Right lobe of liver (tissue), 6 donors: ENCODE results near the gene ATG2A. TPM values are rescaled to one million over a fixed set of nuclear protein-coding genes. Genes with fewer than 3 reads are reported as not detected.

Experiments used
- ATAC-seq, 4 donors: fragments of 200-7000 bp; cut with Tn5 transposase; one replicate each; pipeline ENCODE4 v1.9.1; 2020; ENCODE audit warnings: mild to moderate bottlenecking in 4 of 4, moderate library complexity in 4 of 4
- DNase-seq, 3 donors: peaks; one replicate each; pipeline ENCODE4 v3.0.0-alpha.2; 2020
- H3K27ac ChIP-seq, 3 donors: fragments of 200-600 bp; one replicate each; pipeline ENCODE4 v1.8.0; 2022
- H3K27me3 ChIP-seq, 2 donors: fragments of 200-600 bp; one replicate each; pipeline ENCODE4 v1.8.0; 2022
- H3K36me3 ChIP-seq, 4 donors: fragments of 200-600 bp; sonication (generic) in 1 of 4; one replicate each; pipeline versions ENCODE4 v1.5.1 to v1.8.0; 2017 to 2022; ENCODE audit warnings: control low read depth in 1 of 4
- H3K4me1 ChIP-seq, 4 donors: fragments of 200-600 bp; sonication (generic) in 1 of 4; one replicate each; pipeline versions ENCODE4 v1.5.1 to v1.8.0; 2017 to 2022; ENCODE audit warnings: control low read depth in 1 of 4
- H3K4me3 ChIP-seq, 3 donors: fragments of 200-600 bp; one replicate each; pipeline ENCODE4 v1.8.0; 2022
- H3K9me3 ChIP-seq, 4 donors: fragments of 200-600 bp; sonication (generic) in 1 of 4; one replicate each; pipeline versions ENCODE4 v1.5.1 to v1.8.0; 2017 to 2022; ENCODE audit warnings: control low read depth in 1 of 4
- POLR2A ChIP-seq: fragments of 450-650 bp; IDR thresholded peaks from one replicate; pipeline ENCODE4 v1.6.1; 2017; ENCODE audit warnings: antibody characterized with exemption, mild to moderate bottlenecking
- WGBS: methylation state at CpG from one replicate; pipeline ENCODE4 v1.1.6; 2018; ENCODE audit warnings: low coverage, low lambda C conversion rate; ENCODE audit not compliant: insufficient coverage; ENCODE audit errors: missing lambda C conversion rate; 5-methylcytosine and 5-hydroxymethylcytosine counted together
- intact Hi-C, 2 donors: fragments of 100-400 bp; cut with DNase I; formaldehyde crosslinking; loops; one replicate each; pipeline versions ENCODE4 v1.11.2 to v1.14.1; 2022
- total RNA-seq, 6 experiments: library from RNA; depleted of rRNA in 2 of 6; stranded (reverse); fragments of >200 nt in 2 of 6; fragmentation: NEBNext Ultra II Directional in 3 of 6; extraction: Animal tissue kit (Norgen Biotek cat#: 25700) in 3 of 6; gene quantifications; one replicate each; pipeline versions ENCODE4 v1.1.0 to v1.2.4, GENCODE V29; 2016 to 2023
- TF ChIP-seq, protein P1 (sequence below), 4 donors: fragments of 200-600 bp in 3 of 4; fragments of 450-650 bp in 1 of 4; IDR thresholded peaks; one replicate each; pipeline versions ENCODE4 v1.5.1 to v1.8.0; 2016 to 2022; ENCODE audit warnings: antibody characterized with exemption in 4 of 4, mild to moderate bottlenecking in 2 of 4
- donor health status: DM: no; HTN: yes; CAD: no.
- donor health status: DM: no; HTN: no; CAD: no.
- donor health status: DM: no; HTN: no; CAD: no.
- donor health status: DM: no; HTN: yes; CAD: no.
- donor health status: DM: no; HTN: yes; CAD: no.

Gene ATG2A
- total RNA-seq, 6 experiments from 2014 or later, result 26.4 to 42.9 (median 32.2) TPM

DNA sequence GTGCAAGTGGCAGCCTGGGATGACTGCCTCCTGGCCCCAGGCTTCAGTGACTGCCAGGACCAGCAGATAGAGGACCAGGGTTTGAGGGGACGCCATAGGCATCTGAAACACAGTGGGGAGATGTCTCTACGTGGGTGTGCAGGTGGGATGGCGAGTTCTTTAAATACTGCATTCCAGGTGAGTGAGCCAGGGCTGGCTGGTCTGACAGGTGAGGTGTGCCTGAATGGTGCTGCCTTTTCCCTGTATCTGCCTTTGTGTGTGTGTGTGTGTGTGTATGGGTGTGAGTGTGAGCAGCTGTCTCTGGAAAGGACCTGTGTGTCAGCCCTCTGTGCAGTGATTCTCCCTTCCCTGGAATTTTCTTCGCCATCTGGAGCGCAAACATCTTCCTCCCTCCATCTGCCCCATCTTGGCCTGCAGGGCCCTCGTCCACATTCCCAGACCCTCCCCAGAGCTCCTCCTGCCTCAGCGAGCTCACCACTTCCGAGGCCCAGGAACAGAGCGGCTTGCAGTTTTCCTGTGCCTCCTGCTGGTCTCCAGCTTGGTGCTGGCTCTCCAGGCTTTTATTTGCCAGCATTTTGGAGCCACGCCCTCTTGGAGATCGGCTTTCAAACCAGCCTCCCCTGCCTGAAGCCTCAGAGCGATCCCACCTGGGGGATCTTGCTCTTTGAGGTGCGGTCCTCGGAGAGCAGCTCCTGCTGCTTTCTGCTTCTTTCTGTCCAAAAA lies 18.5 kb upstream of the ATG2A start, which contains the start of gene GPHA2:
Gene GPHA2 (minus strand): TSS at position 535 of the 723 bp plus-strand sequence. CDS start 433 bp downstream, at position 102.
- Histone ChIP-seq H3K36me3 (peaks cover 0 to 33% (median 6%) of the 10 kb centered on the region in 4 donors), H3K4me1 (no peaks in the 10 kb centered on the region), H3K4me3 (no peak within 1 kb of the TSS), H3K9me3 (no peaks in the 10 kb centered on the region), H3K27ac (no peak within 1 kb of the TSS), H3K27me3 (no peaks in the 10 kb centered on the region)
- WGBS, result 81% methylated on average over 9 of the region's 14 CpGs
- intact Hi-C loops, result no loop called here
- no peak for TF ChIP-seq POLR2A
- TF ChIP-seq, protein P1, sequence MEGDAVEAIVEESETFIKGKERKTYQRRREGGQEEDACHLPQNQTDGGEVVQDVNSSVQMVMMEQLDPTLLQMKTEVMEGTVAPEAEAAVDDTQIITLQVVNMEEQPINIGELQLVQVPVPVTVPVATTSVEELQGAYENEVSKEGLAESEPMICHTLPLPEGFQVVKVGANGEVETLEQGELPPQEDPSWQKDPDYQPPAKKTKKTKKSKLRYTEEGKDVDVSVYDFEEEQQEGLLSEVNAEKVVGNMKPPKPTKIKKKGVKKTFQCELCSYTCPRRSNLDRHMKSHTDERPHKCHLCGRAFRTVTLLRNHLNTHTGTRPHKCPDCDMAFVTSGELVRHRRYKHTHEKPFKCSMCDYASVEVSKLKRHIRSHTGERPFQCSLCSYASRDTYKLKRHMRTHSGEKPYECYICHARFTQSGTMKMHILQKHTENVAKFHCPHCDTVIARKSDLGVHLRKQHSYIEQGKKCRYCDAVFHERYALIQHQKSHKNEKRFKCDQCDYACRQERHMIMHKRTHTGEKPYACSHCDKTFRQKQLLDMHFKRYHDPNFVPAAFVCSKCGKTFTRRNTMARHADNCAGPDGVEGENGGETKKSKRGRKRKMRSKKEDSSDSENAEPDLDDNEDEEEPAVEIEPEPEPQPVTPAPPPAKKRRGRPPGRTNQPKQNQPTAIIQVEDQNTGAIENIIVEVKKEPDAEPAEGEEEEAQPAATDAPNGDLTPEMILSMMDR (IDR thresholded peaks at IDR 0.05), result no peak
- DNase-seq, result no peak
- ATAC-seq, result no peak

DNA sequence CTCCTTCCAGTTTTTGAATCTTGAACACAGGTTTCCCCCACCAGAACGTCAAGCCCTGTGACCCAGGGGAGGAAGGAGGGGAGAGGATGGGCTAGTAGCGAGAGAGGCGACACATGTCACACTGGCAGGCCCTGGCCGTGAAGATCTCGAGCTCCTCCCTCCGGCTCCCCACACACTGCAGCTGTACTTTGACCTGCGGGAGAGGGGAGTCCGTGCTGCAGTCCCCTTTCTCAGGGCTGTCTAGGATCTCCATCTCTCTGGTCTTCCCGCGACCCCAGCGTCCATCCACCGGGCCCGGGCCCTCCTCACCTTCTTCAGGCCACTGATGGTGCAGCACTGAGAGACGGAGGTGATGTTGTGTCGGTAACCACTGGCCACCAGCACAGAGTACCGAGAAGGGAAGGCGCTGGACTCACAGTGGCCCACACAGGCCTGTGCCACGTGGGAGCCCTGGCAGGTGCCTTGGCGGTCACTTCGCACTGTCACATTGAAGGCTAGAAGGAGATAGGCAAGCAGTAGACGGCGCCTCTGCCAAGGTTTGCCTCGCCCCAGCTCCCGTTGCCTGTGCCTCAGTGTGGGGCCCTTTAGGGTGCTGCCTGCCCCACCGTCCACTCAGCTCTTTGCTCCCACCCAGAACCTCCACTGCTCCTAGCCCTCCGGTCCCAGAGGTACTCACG lies 17.8 kb upstream of the ATG2A start:
- intact Hi-C loops, result no loop called here
- ATAC-seq (no peak), DNase-seq (no peak)
- 79% methylated on average over 15 of the region's 27 CpGs for WGBS
- no peak for TF ChIP-seq POLR2A
- TF ChIP-seq, protein P1 (IDR thresholded peaks at IDR 0.05), result no peak
- H3K9me3 ChIP-seq, result no peaks in the 10 kb centered on the region
- H3K27me3 ChIP-seq, result no peaks in the 10 kb centered on the region
- H3K27ac ChIP-seq, result no peak overlapping the region
- H3K4me3 ChIP-seq, result no peak overlapping the region
- H3K36me3 ChIP-seq, result peaks cover 0 to 38% (median 10%) of the 10 kb centered on the region in 4 donors
- H3K4me1 ChIP-seq, result no peaks in the 10 kb centered on the region

DNA sequence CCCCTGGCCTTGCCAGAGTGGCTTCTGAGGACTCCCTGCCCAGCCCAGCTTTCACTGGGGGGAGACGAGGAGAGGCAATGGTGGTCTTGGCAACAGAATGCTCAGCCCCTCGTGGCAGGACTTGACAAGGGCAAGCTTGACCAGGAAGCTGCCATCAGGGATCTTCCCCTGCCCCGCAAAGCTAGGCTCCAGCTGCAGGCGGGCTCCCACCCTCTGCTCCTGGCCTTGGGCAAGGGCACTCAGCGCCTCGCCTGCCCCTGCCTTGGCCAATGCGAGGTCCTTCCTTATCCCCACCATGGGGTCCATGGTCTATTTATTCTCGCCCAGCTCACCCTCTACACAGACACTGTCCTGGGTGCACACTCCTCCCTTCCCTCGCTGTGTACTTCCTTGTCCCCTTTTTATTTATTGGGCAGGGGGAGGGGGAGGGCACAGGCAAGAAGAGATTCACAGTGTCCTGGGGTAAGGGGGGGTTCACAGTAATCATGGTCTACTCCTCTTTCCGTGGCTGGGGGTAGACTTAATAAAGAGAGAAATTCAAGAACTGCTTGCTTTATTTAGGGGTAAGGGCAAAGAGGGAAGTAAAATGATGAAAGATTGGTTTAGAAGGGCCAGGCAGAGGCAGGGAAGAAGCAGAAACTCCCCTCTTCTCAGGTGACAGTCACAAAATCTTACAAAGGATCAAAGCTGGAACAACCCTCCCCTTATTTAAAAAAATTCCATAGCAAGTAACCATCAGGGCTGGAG lies 17.1 kb upstream of the ATG2A start:
- Histone ChIP-seq H3K4me1 (no peaks in the 10 kb centered on the region), H3K4me3 (no peak overlapping the region), H3K27me3 (no peaks in the 10 kb centered on the region), H3K27ac (no peak overlapping the region), H3K36me3 (peaks cover 0 to 38% (median 11%) of the 10 kb centered on the region in 4 donors), H3K9me3 (no peaks in the 10 kb centered on the region)
- TF ChIP-seq POLR2A, result no peak
- TF ChIP-seq, protein P1 (IDR thresholded peaks at IDR 0.05), result no peak
- WGBS, result 83% methylated on average over 3 of the region's 10 CpGs
- ATAC-seq (no peak), DNase-seq (no peak)
- intact Hi-C loops, result no loop called here

DNA sequence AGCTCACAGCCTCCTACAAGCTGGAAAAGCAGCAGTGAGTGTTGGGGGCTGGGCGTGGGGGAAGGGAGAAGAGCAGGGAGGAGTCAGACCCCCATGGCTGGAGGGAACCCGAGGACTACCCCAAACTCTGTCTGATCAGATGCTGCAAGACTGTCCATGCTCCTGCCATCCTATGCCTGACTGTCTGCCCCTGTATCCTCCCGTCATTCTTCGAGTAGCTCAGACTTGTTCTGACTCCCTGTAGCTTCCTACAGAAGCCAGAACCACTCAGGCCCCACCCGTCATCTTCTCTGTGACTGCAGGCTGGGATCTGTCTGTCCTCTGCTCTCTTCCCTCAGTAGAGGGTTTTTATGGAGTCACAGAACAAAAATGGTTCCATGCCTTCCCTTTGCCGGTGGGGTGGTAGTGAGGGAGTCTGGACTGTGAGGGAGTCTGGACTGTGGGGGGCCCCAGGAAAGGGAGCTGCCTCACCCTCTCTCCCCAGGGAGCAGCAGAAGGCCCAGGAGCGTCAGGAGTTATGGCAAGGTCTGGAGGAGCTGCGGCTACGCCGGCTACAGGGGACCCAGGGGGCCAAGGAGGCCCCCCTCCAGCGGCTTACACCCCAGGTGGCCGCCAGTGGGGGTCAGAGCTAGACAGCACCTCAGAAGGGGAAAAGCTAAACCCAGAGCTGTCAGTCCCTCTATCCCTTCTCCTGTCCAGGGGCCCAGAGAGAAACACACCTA lies 16.4 kb upstream of the ATG2A start:
- TF ChIP-seq, protein P1 (IDR thresholded peaks at IDR 0.05), result no peak
- no peak for TF ChIP-seq POLR2A
- Histone ChIP-seq H3K27me3 (no peaks in the 10 kb centered on the region), H3K4me3 (no peak overlapping the region), H3K27ac (no peak overlapping the region), H3K36me3 (peaks cover 0 to 38% (median 11%) of the 10 kb centered on the region in 4 donors), H3K9me3 (no peaks in the 10 kb centered on the region), H3K4me1 (no peaks in the 10 kb centered on the region)
- DNase-seq (no peak), ATAC-seq (peak in 1 of 4 donors; percentile 8)
- 83% methylated on average over 4 of the region's 12 CpGs for WGBS
- intact Hi-C loops, result no loop called here
